Amniotic epithelial cell (primary cell): ENCODE data around the gene GMPPB.
"Not testable (repeated sequence)": the region's sequence is repeated elsewhere in the genome, so short reads cannot be mapped to it uniquely, and the experiment has no call there.

ENCODE experiments used
- DNase-seq: peaks from one replicate; pipeline ENCODE4 v3.0.0-alpha.2; 2010; ENCODE audit warnings: low read depth

The GMPPB gene

GRCh38 chr3:49689908-49690624 is 33.7 kb downstream of the GMPPB start:
- not testable (repeated sequence) for DNase-seq

- DNase-seq, result peak; percentile 82
These were observed 34.5 kb downstream of the GMPPB start, which contains the start of the genes MST1 and RNF123 for GRCh38 chr3:49689046-49689907. MST1 (minus strand) TSS chr3:49689474; CDS start chr3:49688691, 783 bp downstream. RNF123 (plus strand) TSS chr3:49689557; CDS start chr3:49691166, 1,609 bp downstream.

GRCh38 chr3:49688338-49689045 is 35.3 kb downstream of the GMPPB start:
- DNase-seq, result not testable (repeated sequence)

- not testable (repeated sequence) for DNase-seq
These were observed 36.3 kb downstream of the GMPPB start for GRCh38 chr3:49687424-49687795.

- peak; percentile 79 for DNase-seq
These were observed 36.9 kb downstream of the GMPPB start for GRCh38 chr3:49686769-49687423.

- not testable (repeated sequence) for DNase-seq
These were observed 37.4 kb downstream of the GMPPB start for GRCh38 chr3:49686346-49686745.

- DNase-seq, result not testable (repeated sequence)
These were observed 37.9 kb downstream of the GMPPB start for GRCh38 chr3:49685846-49686245.

GRCh38 chr3:49685103-49685502 is 38.6 kb downstream of the GMPPB start:
- DNase-seq, result not testable (repeated sequence)

GRCh38 chr3:49684453-49684852 is 39.3 kb downstream of the GMPPB start:
- DNase-seq, result not testable (repeated sequence)

GRCh38 chr3:49683162-49683561 is 40.6 kb downstream of the GMPPB start:
- peak; percentile 90 for DNase-seq

GRCh38 chr3:49681543-49681942 is 42.2 kb downstream of the GMPPB start:
- no peak for DNase-seq

- DNase-seq, result no peak
These were observed 42.6 kb downstream of the GMPPB start for GRCh38 chr3:49681232-49681522.

GRCh38 chr3:49680493-49681231 is 43.1 kb downstream of the GMPPB start:
- no peak for DNase-seq

GRCh38 chr3:49675912-49676311 is 47.8 kb downstream of the GMPPB start:
- no peak for DNase-seq

GRCh38 chr3:49674497-49674983 is 49.2 kb downstream of the GMPPB start:
- no peak for DNase-seq

GRCh38 chr3:49673715-49674496 is 49.8 kb downstream of the GMPPB start, which contains the start of gene APEH:
APEH (plus strand) TSS chr3:49674351; CDS start chr3:49674402, 51 bp downstream.
- DNase-seq, result peak; percentile 98

- DNase-seq, result no peak
These were observed 50.5 kb downstream of the GMPPB start for GRCh38 chr3:49673121-49673714.

GRCh38 chr3:49671291-49672288 is 52.2 kb downstream of the GMPPB start:
- peak; percentile 48 for DNase-seq

GRCh38 chr3:49670940-49671290 is 52.8 kb downstream of the GMPPB start:
- DNase-seq, result no peak
